Glutamatergic neuron (in vitro differentiated cells): ENCODE data around the gene TMEM35B. TPM values are rescaled to one million over a fixed set of nuclear protein-coding genes. Genes with fewer than 3 reads are reported as not detected.
"Not testable (repeated sequence)": the region's sequence is repeated elsewhere in the genome, so short reads cannot be mapped to it uniquely, and the experiment has no call there.

ENCODE experiments used
- DNase-seq: peaks from one replicate; pipeline ENCODE4 v3.0.0; 2022
- H3K27ac Mint-ChIP-seq: one replicate; pipeline ENCODE4 v1.8.0; 2020; ENCODE audit warnings: mild to moderate bottlenecking, mixed read lengths, inconsistent platforms; ENCODE audit not compliant: unreplicated experiment
- H3K27me3 Mint-ChIP-seq: one replicate; pipeline ENCODE4 v1.8.0; 2020; ENCODE audit warnings: mild to moderate bottlenecking, moderate library complexity, mixed read lengths, inconsistent platforms; ENCODE audit not compliant: unreplicated experiment
- H3K36me3 Mint-ChIP-seq: one replicate; pipeline ENCODE4 v1.8.0; 2020; ENCODE audit warnings: mild to moderate bottlenecking, mixed read lengths, inconsistent platforms; ENCODE audit not compliant: unreplicated experiment
- H3K4me1 Mint-ChIP-seq: one replicate; pipeline ENCODE4 v1.8.0; 2020; ENCODE audit warnings: mild to moderate bottlenecking, low read depth, mixed read lengths, inconsistent platforms; ENCODE audit not compliant: unreplicated experiment
- H3K4me3 Mint-ChIP-seq: one replicate; pipeline ENCODE4 v1.8.0; 2020; ENCODE audit warnings: mild to moderate bottlenecking, mixed read lengths, inconsistent platforms; ENCODE audit not compliant: unreplicated experiment
- H3K9me3 Mint-ChIP-seq: one replicate; pipeline ENCODE4 v1.8.0; 2020; ENCODE audit warnings: mild to moderate bottlenecking, moderate library complexity, mixed read lengths, inconsistent platforms; ENCODE audit not compliant: unreplicated experiment
- CTCF ChIP-seq: fragments of 200-600 bp; sonication (generic); IDR thresholded peaks from one replicate; pipeline ENCODE4 v1.5.0; 2021; ENCODE audit not compliant: partially characterized antibody, unreplicated experiment
- total RNA-seq: library from RNA; stranded (reverse); fragmentation: NEBNext Ultra II Directional; extraction: Animal tissue kit (Norgen Biotek cat#: 25700); gene quantifications from one replicate; pipeline ENCODE4 v1.2.1, GENCODE V29; 2021; ENCODE audit not compliant: unreplicated experiment

Gene TMEM35B
- total RNA-seq, 1 donor from 2014 or later: not detected

DNA sequence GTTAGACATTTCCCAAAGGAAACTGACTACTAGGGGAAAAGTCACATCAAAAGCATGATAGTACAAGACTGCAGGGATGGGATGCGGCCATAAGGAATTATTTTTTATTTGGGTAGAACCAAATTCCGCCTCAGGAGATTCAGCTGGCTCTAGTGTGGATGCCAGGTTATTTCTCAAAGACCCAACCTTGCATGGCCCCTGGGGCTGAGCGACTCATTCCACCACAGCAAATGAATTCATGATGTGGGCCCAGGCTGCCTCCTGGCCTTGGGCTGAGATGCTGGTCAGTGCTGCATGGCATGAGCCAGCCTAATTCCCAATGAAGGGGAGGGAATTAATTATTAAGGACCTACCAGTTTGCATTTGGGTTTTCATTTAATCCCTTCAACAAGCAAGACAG is 11.8 kb downstream of the TMEM35B start:
- no peak for DNase-seq
- Mint-ChIP-seq H3K27me3 (peaks cover 3% of the 10 kb centered on the region), H3K27ac (no peak overlapping the region), H3K9me3 (peaks cover 4% of the 10 kb centered on the region), H3K4me3 (no peak overlapping the region), H3K4me1 (peaks cover 15% of the 10 kb centered on the region), H3K36me3 (no peaks in the 10 kb centered on the region)
- TF ChIP-seq CTCF: no peak

- peaks cover 16% of the 10 kb centered on the region for H3K4me1 Mint-ChIP-seq
- H3K27ac Mint-ChIP-seq: no peak overlapping the region
- no peak for DNase-seq
- no peaks in the 10 kb centered on the region for H3K36me3 Mint-ChIP-seq
- peaks cover 4% of the 10 kb centered on the region for H3K9me3 Mint-ChIP-seq
- H3K27me3 Mint-ChIP-seq: peaks cover 3% of the 10 kb centered on the region
- TF ChIP-seq CTCF: no peak
- no peak overlapping the region for H3K4me3 Mint-ChIP-seq
These were observed 14.3 kb downstream of the TMEM35B start for GRCh38 chr1:34970829-34971228.

- peaks cover 14% of the 10 kb centered on the region for H3K4me1 Mint-ChIP-seq
- no peak overlapping the region for H3K27ac Mint-ChIP-seq
- H3K36me3 Mint-ChIP-seq: no peaks in the 10 kb centered on the region
- H3K27me3 Mint-ChIP-seq: peaks cover 1% of the 10 kb centered on the region
- H3K9me3 Mint-ChIP-seq: peaks cover 4% of the 10 kb centered on the region
- H3K4me3 Mint-ChIP-seq: no peak overlapping the region
- no peak for DNase-seq
- no peak for TF ChIP-seq CTCF
These were observed 14.9 kb downstream of the TMEM35B start for GRCh38 chr1:34970220-34970735.

GRCh38 chr1:34968297-34968696 is 16.9 kb downstream of the TMEM35B start:
- not testable (repeated sequence) for H3K27ac Mint-ChIP-seq

DNA sequence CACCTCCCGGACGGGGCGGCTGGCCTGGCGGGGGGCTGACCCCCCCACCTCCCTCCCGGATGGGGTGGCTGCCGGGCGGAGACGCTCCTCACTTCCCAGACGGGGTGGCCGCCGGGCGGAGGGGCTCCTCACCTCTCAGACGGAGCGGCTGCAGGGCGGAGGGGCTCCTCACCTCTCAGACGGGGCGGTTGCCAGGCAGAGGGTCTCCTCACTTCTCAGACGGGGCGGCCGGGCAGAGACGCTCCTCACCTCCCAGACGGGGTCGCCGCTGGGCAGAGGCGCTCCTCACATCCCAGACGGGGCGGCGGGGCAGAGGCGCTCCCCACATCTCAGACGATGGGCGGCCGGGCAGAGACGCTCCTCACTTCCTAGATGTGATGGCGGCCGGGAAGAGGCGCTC is 17.5 kb downstream of the TMEM35B start:
- peaks cover 14% of the 10 kb centered on the region for H3K4me1 Mint-ChIP-seq
- not testable (repeated sequence) for DNase-seq, H3K27ac Mint-ChIP-seq, H3K27me3 Mint-ChIP-seq, H3K4me3 Mint-ChIP-seq, H3K36me3 Mint-ChIP-seq, H3K9me3 Mint-ChIP-seq

More at GRCh38 chr1:34968297-34968696, 16.9 kb downstream of the TMEM35B start:
- DNase-seq, H3K27me3 Mint-ChIP-seq, H3K9me3 Mint-ChIP-seq, H3K4me3 Mint-ChIP-seq, H3K36me3 Mint-ChIP-seq: not testable (repeated sequence)
- peaks cover 14% of the 10 kb centered on the region for H3K4me1 Mint-ChIP-seq

GRCh38 chr1:34965597-34965996 is 19.6 kb downstream of the TMEM35B start:
- peak overlapping the region; percentile 45 for H3K27ac Mint-ChIP-seq
- no peak for TF ChIP-seq CTCF
- peaks cover 3% of the 10 kb centered on the region for H3K4me1 Mint-ChIP-seq
- H3K27me3 Mint-ChIP-seq: peaks cover 3% of the 10 kb centered on the region
- H3K9me3 Mint-ChIP-seq: peaks cover 1% of the 10 kb centered on the region
- H3K36me3 Mint-ChIP-seq: no peaks in the 10 kb centered on the region
- no peak for DNase-seq
- no peak overlapping the region for H3K4me3 Mint-ChIP-seq
